Ishikawa (cell line): ENCODE measurements around the gene HACD1.

Experiments used
- CEBPB ChIP-seq: IDR thresholded peaks from 2 replicates; pipeline ENCODE4 v1.6.1; 2012
- EP300 ChIP-seq: IDR thresholded peaks from 2 replicates; pipeline ENCODE4 v1.6.1; 2012; ENCODE audit warnings: borderline replicate concordance
- MAX ChIP-seq: IDR thresholded peaks from 2 replicates; pipeline ENCODE4 v1.6.1; 2012
- NFIC ChIP-seq: IDR thresholded peaks from 2 replicates; pipeline ENCODE4 v1.6.1; 2012
- RAD21 ChIP-seq: IDR thresholded peaks from 2 replicates; pipeline ENCODE4 v1.6.1; 2012; ENCODE audit warnings: low read depth
- REST ChIP-seq: IDR thresholded peaks from 2 replicates; pipeline ENCODE4 v1.6.1; 2012; ENCODE audit warnings: low read depth, mild to moderate bottlenecking
- TAF1 ChIP-seq: IDR thresholded peaks from 2 replicates; pipeline ENCODE4 v1.6.1; 2012; ENCODE audit warnings: low read depth, mild to moderate bottlenecking
- USF1 ChIP-seq: IDR thresholded peaks from 2 replicates; pipeline ENCODE4 v1.6.1; 2012
- YY1 ChIP-seq: IDR thresholded peaks from 2 replicates; pipeline ENCODE4 v1.6.1; 2012; ENCODE audit warnings: low read depth
- ZBTB7A ChIP-seq: IDR thresholded peaks from 2 replicates; pipeline ENCODE4 v1.6.1; 2012; ENCODE audit warnings: low read depth

GRCh38 chr10:17647326-17647725 lies 30.2 kb upstream of the HACD1 start:
- no peak for TF ChIP-seq ZBTB7A
- no peak for TF ChIP-seq CEBPB
- no peak for TF ChIP-seq EP300
- no peak for TF ChIP-seq YY1
- no peak for TF ChIP-seq USF1
- no peak for TF ChIP-seq RAD21
- TF ChIP-seq NFIC: no peak
- no peak for TF ChIP-seq MAX
- TF ChIP-seq REST: no peak
- TF ChIP-seq TAF1: no peak
